GM21529 (cell line): Measurements from ENCODE around the gene NCOR2.

ENCODE experiments used
- ATAC-seq: cut with Tn5 transposase; IDR thresholded peaks from one replicate; pipeline ENCODE4 v1.9.1; 2021; ENCODE audit not compliant: unreplicated experiment

NCOR2 gene

DNA sequence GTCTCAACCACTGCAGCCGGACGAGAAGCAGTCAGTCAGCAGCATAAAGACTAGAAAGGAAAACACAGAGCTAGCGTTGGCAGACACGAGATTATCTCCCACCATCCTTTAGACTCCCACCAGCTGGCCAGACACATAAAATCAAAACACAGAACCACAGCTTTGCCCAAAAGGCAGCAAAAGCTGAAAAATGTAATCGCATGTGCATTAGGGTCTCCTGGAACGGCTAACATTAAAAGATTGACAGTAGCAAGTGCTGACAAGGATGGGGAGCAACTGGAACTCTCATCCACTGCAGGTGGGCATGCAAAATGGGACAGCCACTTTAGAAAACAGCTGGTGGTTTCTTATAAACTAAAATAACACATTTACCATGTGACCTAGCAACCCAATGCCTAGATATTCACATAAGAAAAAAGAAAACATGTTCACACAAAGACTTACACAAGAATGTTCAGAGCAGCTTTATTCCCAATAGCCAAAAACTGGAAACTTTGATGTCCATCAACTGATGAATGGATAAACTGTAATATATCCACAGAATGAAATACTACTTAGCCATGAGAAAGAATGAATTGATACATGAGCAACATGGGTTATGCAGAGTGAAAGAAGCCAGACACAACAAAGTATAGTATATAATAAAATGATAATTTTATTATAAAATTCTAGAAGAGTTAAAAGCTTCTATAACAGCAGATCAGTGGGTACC is 37.7 kb downstream of the NCOR2 start:
- no peak for ATAC-seq

DNA sequence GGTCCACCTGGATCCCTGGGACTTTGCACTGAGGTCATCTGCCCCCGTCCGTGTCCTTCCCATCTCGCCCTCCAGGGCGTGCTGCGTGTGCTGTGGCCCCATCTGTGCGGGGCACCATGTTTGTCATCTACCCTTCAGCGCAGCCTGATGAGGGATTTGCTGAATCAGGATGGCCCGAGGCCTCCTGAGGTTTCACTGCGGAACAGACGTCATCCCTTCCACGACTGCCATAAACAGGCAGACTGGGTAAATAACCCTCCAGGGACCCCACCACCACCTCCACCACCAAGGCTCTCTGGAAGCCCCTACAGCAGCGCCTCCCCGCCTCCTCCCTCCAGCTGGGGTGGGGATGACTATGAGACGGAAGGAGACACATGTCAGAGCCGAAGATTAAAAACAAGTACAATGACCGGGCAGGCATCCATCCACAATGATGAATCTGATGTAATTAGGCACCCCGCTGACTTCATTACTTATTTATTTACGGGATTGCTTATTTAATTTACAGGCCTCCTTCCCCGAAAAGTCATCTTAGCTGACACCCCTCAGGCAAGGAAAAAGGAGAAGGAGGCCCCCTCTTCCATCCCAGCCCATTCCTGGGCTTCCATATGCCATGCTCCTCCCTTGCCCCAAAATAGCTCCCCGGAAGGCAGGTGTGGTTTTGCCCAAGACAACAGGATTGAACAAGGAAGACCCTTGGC is 39.4 kb downstream of the NCOR2 start:
- no peak for ATAC-seq

DNA sequence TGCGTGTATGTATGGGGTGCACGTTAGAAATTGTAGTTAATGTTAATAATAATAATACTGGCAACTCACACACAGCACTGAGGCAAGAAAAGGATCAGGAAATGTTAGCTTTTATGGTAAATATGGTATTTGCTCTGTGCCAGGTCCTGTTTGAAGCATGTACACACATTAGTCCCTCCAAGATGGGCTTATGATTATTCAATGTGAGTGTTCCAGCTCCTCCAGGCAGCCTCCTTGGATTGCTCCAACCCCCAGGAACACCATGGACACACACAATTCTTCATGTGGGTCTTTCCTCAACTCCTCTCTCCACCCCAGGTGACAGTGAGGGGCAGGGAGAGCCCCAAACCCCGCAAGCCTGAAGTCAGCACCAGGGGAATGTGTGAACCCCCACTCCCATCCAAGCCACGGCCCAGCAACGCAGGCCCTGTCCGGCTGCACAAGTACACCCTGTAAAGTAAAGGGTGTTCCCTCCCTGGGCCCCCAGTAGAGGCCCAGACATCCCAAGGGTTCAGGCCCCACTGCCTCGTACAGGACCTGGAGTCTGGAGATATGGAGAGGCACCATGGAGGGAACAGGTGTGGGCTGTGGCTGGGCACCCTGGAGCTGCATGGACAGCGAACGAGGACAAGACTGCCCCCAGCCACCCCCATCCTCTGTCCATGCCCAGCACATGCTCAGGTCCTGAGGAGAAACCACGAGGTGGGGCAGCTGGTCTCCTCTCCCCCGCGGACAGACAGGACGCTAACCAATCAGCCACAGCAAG is 41.3 kb downstream of the NCOR2 start:
- ATAC-seq: no peak

DNA sequence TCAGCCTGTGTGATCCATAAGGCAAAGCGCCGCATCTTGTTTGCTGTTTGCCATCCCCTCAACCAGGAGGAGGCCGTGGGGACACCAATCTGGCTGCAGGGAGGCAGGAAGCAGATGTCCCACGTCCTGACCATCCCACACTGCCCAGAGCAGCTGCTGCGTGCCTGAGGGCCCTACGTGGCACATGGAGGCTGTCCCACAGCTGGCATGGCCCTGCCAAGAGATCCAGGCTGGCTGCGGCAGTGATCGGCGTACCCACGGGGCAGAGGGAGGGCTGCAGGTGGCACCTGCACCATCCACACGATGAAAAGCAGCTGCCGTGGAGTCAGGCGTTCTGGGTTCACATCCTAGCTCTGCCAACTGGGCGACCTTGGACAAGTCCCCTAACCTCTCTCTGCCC is 42.0 kb downstream of the NCOR2 start:
- ATAC-seq: no peak

DNA sequence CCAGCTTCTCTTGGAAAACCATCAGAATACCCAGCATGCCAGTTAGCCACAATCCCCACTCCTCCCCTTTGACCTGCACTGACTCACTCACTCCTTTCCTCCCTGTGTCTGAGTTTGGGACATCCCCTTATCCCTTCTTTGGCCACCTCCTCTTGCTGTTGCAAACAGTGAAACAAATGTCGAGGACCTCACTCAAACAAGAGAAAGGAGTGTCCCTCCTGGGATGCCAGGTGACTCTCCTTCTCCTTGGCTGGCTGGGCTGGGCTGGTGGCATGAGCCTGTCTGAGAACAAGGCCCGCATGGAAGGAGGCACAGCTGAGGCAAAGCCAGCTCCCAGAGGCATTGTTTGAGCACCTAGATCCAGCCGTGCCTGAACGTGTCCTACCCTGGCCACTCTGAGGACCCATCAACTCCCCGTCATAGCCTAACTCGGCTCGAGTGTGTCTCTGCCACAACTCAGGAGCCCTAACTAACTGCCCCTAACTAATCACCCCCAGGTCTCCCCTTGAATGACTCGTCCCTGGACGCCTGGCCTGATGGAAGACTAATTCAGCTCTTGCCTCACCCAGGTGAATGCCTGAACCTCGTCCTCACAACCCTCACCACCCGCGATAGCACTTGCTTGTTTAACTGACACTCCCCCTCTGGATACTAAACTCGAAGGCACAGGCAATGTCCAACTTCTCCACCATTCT is 43.0 kb downstream of the NCOR2 start:
- no peak for ATAC-seq

DNA sequence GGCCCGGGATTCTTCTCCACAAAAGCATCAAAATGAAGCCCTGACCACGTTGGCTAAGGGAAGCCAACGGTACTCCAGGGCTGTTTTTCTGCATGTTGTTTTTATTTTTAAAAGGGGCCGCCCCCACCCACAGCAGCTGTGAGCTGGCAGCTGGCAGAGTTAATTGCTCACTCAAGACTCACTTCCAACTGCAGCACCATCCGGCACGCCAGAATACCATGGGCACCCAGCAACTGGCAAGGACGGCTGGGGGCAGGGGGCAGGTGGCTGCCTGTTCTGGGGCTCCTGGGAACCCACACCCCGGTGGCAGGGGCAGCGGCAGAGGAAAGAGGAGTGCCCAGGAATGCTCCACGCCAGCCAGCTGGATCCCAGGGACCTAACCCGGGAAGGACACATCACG is 44.3 kb downstream of the NCOR2 start:
- ATAC-seq: no peak

DNA sequence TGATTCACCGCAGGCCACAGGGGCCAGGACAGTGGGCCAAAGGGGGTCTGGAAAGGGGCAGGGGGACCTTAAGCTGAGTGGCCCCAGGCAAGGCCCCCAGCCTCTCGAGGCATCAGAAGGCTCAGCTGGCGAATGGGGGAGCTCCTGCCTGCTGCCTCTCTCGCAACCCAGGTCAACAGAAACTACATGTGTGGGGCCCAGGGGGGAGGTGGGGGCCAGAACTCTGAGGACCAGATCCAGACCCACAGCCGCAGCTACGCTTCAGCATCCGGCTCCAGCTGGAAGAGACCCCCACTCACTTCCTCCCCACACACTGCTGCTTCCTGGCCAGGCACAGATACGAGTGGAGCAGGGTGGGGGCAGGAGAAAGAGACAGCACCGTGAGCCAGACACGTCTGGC is 46.5 kb downstream of the NCOR2 start:
- ATAC-seq: no peak

DNA sequence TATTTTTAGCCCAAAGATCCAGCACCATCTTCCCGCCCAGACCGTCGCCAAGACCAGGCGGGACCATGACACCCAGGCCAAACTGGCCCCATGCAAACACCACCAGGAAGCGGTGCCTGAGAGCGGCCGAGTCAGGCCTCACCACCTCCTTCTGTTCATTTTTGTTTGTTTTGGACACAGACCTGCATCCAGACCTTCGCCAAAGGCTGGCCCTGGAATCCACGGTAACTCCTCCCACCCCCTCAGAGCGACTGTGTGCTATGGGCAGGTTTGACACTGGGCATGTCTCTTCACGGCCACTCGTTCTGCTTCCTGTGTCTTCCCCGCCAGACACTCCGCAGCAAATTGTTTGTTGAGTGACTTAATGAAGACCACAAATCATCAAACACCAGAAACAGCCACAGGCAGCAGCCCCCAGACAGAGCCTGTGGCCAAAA is 47.1 kb downstream of the NCOR2 start:
- no peak for ATAC-seq

DNA sequence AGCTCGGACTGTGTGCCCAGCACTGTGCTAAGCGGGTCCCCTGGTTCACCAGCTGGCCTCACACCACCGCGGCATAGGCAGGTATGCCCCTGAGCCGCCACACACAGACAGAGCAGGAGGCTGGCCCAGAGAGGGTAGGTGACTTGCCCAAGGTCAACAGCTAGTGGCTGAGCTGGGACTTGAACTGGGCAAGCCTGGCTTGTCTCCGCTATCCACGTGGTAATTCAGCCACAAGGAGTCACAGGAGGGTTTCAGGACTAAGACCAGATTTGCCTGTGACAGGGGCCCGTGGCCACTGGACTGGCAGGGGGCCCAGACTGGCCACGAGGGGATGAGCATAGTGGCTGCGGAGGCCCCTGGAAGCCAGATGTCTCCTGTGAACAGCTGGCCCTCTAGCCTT is 47.7 kb downstream of the NCOR2 start:
- no peak for ATAC-seq

DNA sequence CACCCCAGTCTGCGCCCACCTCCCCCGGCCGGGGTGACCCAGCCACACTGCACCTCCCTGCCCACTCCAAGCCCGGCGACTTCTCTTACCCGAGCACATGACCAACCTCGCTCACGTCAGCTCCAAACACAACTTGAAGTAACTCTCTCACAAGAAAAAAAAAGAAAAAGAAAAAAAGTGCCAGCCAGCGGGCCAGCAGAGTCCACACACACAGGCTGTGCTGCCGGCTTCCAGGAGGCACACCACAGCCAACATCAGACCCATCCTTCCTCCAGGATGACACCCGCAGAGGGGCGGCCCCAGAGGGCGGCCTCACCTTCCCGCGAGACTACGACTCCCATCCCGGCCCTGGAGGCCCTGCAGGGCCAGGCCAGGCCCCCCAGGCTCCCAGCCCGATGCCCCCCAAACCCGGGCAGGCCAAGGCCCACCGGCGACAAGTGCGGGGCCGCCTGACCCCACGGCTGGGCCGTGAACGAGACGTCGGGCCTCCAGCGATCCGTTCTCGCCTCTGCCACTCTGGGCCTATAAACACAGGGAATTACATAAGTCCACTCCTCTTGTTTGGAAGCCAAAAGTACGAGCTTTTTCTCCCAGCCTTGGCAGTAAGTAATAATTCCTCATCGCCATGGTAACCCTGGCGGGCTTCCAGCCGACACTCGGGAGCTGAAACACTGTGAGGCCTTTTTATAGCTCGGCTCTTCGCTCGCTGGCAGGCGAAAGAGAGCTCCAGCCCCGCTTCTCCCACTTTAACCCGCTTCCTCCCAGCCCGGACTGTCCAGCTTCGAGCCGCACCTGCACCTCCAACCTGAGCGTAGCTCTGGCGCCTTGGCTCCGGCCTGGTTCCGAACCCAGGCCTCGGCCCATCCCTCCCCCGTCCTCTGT is 49.1 kb downstream of the NCOR2 start:
- no peak for ATAC-seq
